MM.1S (cell line): ENCODE measurements around the gene CEACAM20.

Experiments used
- CTCF ChIP-seq: fragments of 300-600 bp; sonication (generic); IDR thresholded peaks from 2 replicates; pipeline ENCODE4 v1.5.1; 2016; ENCODE audit warnings: antibody characterized with exemption, low read length, mixed read lengths
- EZH2 ChIP-seq: fragments of 300-600 bp; sonication (generic); optimal IDR thresholded peaks from 2 replicates; pipeline ENCODE3; 2017; ENCODE audit warnings: low read depth, mild to moderate bottlenecking, antibody characterized with exemption, low read length, mixed read lengths

GRCh38 chr19:44498988-44499387 is 30.5 kb downstream of the CEACAM20 start:
- TF ChIP-seq CTCF (no peak), EZH2 (no peak)
